Fibroblast of the aortic adventitia (primary cell): Measurements from ENCODE around the gene BCS1L. TPM values are rescaled to one million over a fixed set of nuclear protein-coding genes. Genes with fewer than 3 reads are reported as not detected.

Experiments
- DNase-seq: peaks from one replicate; pipeline ENCODE4 v3.0.0-alpha.2; 2010; ENCODE audit warnings: low read depth
- H3K4me3 ChIP-seq: 2 replicates; pipeline ENCODE4 v1.5.1; 2011; ENCODE audit warnings: low read depth, mild to moderate bottlenecking, control low read depth, low read length, moderate library complexity
- total RNA-seq: library from RNA; depleted of rRNA; stranded (reverse); fragments of >200 nt; gene quantifications from 2 replicates; pipeline ENCODE4 v1.2.3, GENCODE V29; 2012; ENCODE audit warnings: low replicate concordance
- TF ChIP-seq, protein P1 (sequence below): IDR thresholded peaks from 2 replicates; pipeline ENCODE4 v1.5.1; 2011; ENCODE audit warnings: mild to moderate bottlenecking, low read length, control low read depth, inconsistent platforms; ENCODE audit not compliant: insufficient read depth

Gene BCS1L
- 33.3 and 45.3 TPM in 2 replicates for total RNA-seq

GRCh38 chr2:218659258-218659987 lies at the start of gene BCS1L, which contains the start of gene ZNF142:
TSS of gene BCS1L (plus strand) at chr2:218659683. CDS start at chr2:218660988, 1,305 bp downstream.
TSS of gene ZNF142 (minus strand) at chr2:218659623. CDS start at chr2:218656429, 3,194 bp downstream.
- peak within 1 kb of the TSS; percentile 93 for H3K4me3 ChIP-seq
- TF ChIP-seq, protein P1, sequence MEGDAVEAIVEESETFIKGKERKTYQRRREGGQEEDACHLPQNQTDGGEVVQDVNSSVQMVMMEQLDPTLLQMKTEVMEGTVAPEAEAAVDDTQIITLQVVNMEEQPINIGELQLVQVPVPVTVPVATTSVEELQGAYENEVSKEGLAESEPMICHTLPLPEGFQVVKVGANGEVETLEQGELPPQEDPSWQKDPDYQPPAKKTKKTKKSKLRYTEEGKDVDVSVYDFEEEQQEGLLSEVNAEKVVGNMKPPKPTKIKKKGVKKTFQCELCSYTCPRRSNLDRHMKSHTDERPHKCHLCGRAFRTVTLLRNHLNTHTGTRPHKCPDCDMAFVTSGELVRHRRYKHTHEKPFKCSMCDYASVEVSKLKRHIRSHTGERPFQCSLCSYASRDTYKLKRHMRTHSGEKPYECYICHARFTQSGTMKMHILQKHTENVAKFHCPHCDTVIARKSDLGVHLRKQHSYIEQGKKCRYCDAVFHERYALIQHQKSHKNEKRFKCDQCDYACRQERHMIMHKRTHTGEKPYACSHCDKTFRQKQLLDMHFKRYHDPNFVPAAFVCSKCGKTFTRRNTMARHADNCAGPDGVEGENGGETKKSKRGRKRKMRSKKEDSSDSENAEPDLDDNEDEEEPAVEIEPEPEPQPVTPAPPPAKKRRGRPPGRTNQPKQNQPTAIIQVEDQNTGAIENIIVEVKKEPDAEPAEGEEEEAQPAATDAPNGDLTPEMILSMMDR, result no peak
- DNase-seq, result peak; percentile 80

DNA sequence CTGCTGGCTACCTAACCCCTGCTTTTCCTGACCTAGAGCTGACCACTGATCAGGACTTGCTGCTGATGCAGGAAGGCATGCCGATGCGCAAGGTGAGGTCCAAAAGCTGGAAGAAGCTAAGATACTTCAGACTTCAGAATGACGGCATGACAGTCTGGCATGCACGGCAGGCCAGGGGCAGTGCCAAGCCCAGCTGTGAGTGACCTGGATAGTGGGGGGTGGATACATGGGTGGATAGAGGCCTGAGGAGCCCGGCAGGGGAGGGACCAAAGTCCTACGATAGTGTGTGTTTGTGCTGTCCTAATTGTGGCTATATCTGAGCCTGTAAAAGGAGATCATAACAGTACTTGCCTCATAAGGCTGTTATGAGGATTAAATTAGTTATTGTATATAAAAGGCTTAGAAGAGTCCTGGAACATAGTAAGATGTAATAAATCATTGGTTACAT lies 43.6 kb upstream of the BCS1L start:
- no peak overlapping the region for H3K4me3 ChIP-seq
- TF ChIP-seq, protein P1, result no peak
- DNase-seq, result no peak

GRCh38 chr2:218618102-218618860 lies 41.2 kb upstream of the BCS1L start:
- H3K4me3 ChIP-seq, result no peak overlapping the region
- TF ChIP-seq, protein P1, result no peak
- DNase-seq, result no peak

GRCh38 chr2:218621007-218621406 lies 38.5 kb upstream of the BCS1L start:
- TF ChIP-seq, protein P1, result no peak
- no peak overlapping the region for H3K4me3 ChIP-seq
- DNase-seq, result no peak

- DNase-seq, result peak; percentile 26
- TF ChIP-seq, protein P1, result no peak
- H3K4me3 ChIP-seq, result no peak overlapping the region
Observed at GRCh38 chr2:218622606-218623365, 36.7 kb upstream of the BCS1L start.

DNA sequence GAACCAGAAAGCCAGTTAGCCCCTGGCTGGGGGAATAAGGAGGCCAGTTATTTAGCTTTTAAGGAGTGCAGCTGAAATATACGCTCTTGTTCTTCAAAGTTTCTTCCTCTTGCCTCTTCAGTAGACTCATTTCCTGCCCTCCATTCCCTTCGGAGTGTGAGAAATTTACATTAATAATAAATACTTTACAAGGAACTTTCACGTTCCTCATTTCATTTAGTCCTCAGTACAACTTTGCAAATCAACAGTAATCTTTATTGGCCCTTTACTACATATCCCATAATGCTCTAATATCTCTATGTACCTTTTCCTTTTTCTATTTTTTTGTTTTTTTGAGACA lies 36.1 kb upstream of the BCS1L start:
- TF ChIP-seq, protein P1, result no peak
- no peak overlapping the region for H3K4me3 ChIP-seq
- no peak for DNase-seq
